ENCODE measurements around the gene EN1. TPM values are rescaled to one million over a fixed set of nuclear protein-coding genes. Genes with fewer than 3 reads are reported as not detected.

Gene EN1
- total RNA-seq, 1 donor from 2014 or later, result not detected

GRCh38 chr2:118881490-118882129 lies 34.2 kb upstream of the EN1 start:
- DNase-seq (ENCODE audit: low read depth), result no peak
- TF ChIP-seq, protein P1, sequence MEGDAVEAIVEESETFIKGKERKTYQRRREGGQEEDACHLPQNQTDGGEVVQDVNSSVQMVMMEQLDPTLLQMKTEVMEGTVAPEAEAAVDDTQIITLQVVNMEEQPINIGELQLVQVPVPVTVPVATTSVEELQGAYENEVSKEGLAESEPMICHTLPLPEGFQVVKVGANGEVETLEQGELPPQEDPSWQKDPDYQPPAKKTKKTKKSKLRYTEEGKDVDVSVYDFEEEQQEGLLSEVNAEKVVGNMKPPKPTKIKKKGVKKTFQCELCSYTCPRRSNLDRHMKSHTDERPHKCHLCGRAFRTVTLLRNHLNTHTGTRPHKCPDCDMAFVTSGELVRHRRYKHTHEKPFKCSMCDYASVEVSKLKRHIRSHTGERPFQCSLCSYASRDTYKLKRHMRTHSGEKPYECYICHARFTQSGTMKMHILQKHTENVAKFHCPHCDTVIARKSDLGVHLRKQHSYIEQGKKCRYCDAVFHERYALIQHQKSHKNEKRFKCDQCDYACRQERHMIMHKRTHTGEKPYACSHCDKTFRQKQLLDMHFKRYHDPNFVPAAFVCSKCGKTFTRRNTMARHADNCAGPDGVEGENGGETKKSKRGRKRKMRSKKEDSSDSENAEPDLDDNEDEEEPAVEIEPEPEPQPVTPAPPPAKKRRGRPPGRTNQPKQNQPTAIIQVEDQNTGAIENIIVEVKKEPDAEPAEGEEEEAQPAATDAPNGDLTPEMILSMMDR (IDR thresholded peaks at IDR 0.05; ENCODE audit: insufficient read depth, low read length, poor library complexity, severe bottlenecking), result peak; percentile 79
- H3K27me3 ChIP-seq (ENCODE audit: control insufficient read depth, insufficient read depth, low read length), result peaks cover 2% of the 10 kb centered on the region
- no peaks in the 10 kb centered on the region for H3K36me3 ChIP-seq (ENCODE audit: control insufficient read depth, insufficient read depth, low read length)
- H3K4me3 ChIP-seq (ENCODE audit: low read depth, low read length), result no peak overlapping the region

DNA sequence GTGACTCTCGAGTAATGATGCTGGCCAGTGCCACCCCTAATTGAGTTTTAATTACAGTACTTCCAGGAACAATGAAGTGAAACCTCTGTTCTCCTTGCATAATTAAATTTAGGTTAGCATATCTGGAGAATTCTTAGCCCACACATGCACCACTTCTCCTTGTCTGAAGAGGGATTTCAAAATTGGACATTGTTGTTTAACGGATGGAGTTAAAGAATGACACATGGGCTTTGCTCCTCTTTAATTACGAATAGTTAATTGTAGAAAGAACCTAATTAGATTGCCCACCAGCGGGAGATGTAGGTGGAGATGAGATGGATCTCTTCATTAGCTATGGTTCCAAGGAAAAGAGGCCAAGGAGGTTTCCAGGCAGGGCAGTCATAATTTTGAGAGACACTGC lies 33.1 kb upstream of the EN1 start:
- DNase-seq (ENCODE audit: low read depth), result no peak
- no peaks in the 10 kb centered on the region for H3K36me3 ChIP-seq (ENCODE audit: control insufficient read depth, insufficient read depth, low read length)
- TF ChIP-seq, protein P1 (IDR thresholded peaks at IDR 0.05; ENCODE audit: insufficient read depth, low read length, poor library complexity, severe bottlenecking), result no peak

GRCh38 chr2:118878531-118879149 lies 31.2 kb upstream of the EN1 start:
- DNase-seq (ENCODE audit: low read depth), result no peak
- Histone ChIP-seq H3K27me3 (ENCODE audit: control insufficient read depth, insufficient read depth, low read length) (peaks cover 2% of the 10 kb centered on the region), H3K36me3 (ENCODE audit: control insufficient read depth, insufficient read depth, low read length) (no peaks in the 10 kb centered on the region), H3K4me3 (ENCODE audit: low read depth, low read length) (no peak overlapping the region)
- TF ChIP-seq, protein P1 (IDR thresholded peaks at IDR 0.05; ENCODE audit: insufficient read depth, low read length, poor library complexity, severe bottlenecking), result no peak

More for the DNA sequence above, 33.1 kb upstream of the EN1 start:
- H3K4me3 ChIP-seq (ENCODE audit: low read depth, low read length), result no peak overlapping the region
- H3K27me3 ChIP-seq (ENCODE audit: control insufficient read depth, insufficient read depth, low read length), result peaks cover 2% of the 10 kb centered on the region

DNA sequence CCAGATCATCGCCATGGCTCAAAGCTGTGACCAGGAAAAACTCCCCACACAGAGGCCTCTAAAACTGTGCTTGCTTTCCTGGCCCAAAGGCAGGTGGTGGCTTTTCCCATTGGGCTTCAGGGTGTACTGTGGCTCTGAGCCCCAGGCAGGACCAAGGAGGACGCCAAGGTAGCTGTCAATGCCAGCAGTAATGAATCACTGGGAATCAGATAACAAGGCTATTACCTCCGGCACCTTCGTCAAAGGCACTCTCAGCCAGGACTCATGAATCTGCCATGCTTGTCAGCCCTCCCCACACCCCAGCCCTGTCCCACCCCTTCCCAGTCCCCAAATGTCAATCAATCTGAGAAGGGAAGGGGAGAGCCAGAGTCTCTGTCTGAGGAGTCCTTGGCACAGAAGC lies 27.9 kb upstream of the EN1 start:
- H3K4me3 ChIP-seq (ENCODE audit: low read depth, low read length), result no peak overlapping the region
- TF ChIP-seq, protein P1 (IDR thresholded peaks at IDR 0.05; ENCODE audit: insufficient read depth, low read length, poor library complexity, severe bottlenecking), result no peak
- H3K36me3 ChIP-seq (ENCODE audit: control insufficient read depth, insufficient read depth, low read length), result no peaks in the 10 kb centered on the region
- no peak for DNase-seq (ENCODE audit: low read depth)
- H3K27me3 ChIP-seq (ENCODE audit: control insufficient read depth, insufficient read depth, low read length), result peaks cover 2% of the 10 kb centered on the region

DNA sequence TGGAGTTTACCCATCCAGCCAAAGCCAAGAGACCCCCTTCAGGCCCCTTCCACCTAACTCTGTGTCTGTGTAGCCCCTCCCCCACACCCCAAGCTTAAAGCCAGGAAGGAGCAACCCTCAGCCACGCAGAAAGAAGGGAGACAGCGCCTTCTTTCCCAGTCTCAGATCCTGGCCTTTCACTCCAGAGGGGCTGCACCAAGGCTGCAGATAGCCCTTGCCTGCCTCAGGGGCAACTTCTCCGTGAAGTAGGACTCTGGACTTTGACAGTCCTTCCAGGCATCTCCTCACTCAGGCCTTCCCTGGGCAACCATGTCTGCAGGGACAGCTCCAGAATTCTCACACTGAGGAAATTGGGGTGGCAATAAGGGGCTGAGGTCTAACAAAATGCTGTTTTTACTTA lies 26.9 kb upstream of the EN1 start:
- H3K4me3 ChIP-seq (ENCODE audit: low read depth, low read length), result no peak overlapping the region
- no peaks in the 10 kb centered on the region for H3K27me3 ChIP-seq (ENCODE audit: control insufficient read depth, insufficient read depth, low read length)
- TF ChIP-seq, protein P1 (IDR thresholded peaks at IDR 0.05; ENCODE audit: insufficient read depth, low read length, poor library complexity, severe bottlenecking), result no peak
- no peak for DNase-seq (ENCODE audit: low read depth)
- no peaks in the 10 kb centered on the region for H3K36me3 ChIP-seq (ENCODE audit: control insufficient read depth, insufficient read depth, low read length)

- TF ChIP-seq, protein P1 (IDR thresholded peaks at IDR 0.05; ENCODE audit: insufficient read depth, low read length, poor library complexity, severe bottlenecking), result peak; percentile 63
- Histone ChIP-seq H3K27me3 (ENCODE audit: control insufficient read depth, insufficient read depth, low read length) (peaks cover 19% of the 10 kb centered on the region), H3K4me3 (ENCODE audit: low read depth, low read length) (no peak overlapping the region), H3K36me3 (ENCODE audit: control insufficient read depth, insufficient read depth, low read length) (no peaks in the 10 kb centered on the region)
- no peak for DNase-seq (ENCODE audit: low read depth)
Observed at GRCh38 chr2:118865106-118865505, 17.7 kb upstream of the EN1 start.
